Activated effector memory CD4-positive, alpha-beta T cell treated with Interleukin-2 at 50 U/mL for 16 hours (primary cell): ENCODE measurements around the gene MYH7B.

Experiments used
- DNase-seq: peaks from one replicate; pipeline ENCODE4 v3.0.0-alpha.2; 2020

Gene MYH7B

DNA sequence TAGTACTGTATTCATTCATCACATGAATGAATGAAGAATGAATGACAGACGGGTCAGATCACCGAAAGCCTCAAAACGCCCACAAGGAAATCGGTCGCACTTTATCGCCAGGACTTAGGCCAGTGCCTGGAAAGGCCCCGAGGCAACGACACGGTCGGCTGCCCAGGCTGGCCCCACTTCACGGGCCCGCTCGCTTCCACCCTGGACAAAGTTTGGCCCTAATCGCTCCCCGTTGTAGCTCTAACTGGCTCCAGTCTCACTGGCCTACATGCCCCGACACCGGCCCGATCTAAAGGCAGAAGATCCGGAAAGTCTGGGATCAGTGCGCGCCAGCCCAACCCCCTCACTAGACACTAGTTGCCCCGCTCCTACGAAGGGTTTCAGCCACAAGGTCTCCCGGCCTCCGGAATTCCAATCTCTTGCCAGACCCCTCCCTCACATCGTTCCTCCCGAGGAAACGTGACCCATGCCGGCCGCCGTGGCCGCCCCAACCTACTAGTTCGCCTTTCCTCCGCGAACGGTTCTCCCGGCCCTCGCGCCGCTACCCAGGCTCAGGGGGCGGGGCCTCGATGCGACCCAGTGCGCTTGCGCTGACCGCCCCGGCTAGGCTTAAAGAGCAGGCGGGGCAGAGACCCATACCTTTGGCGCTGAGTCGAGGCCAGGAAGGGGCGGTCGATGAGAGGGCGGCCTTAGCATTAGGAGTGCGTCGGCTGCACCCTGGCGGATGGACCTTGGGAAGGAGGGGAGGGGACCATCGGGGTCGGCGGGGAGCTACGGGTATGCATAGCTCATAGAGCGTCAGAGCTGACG lies at the start of gene MYH7B, which contains the start of gene GSS:
TSS of gene MYH7B (plus strand) at position 638 of the 810 bp plus-strand sequence. CDS start 22,138 bp downstream, outside the sequence.
TSS of gene GSS (minus strand) at position 576 of the 810 bp plus-strand sequence. CDS start 3,954 bp downstream, outside the sequence.
- peak; percentile 94 for DNase-seq

GRCh38 chr20:34907616-34908469 lies 47.8 kb upstream of the MYH7B start:
- no peak for DNase-seq

DNA sequence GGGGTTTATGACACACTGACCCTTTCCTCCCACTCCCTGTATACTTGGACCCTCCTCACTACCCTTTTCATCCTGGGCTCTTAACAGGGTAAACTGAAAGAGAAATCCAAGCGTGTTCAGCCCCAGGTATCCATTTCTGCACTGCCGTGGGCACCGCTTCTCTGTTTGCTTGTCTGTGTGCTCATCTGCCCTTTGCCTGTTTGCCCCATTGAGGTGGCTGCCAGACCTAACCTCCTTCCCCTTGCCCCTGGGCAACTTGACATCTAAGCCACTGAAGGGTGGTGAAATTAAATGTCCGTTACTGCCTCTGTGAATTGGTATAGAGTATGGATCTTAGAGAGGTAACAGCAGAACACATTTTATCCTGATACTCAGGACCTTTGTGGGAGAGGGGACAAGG lies 40.5 kb upstream of the MYH7B start:
- DNase-seq: no peak

DNA sequence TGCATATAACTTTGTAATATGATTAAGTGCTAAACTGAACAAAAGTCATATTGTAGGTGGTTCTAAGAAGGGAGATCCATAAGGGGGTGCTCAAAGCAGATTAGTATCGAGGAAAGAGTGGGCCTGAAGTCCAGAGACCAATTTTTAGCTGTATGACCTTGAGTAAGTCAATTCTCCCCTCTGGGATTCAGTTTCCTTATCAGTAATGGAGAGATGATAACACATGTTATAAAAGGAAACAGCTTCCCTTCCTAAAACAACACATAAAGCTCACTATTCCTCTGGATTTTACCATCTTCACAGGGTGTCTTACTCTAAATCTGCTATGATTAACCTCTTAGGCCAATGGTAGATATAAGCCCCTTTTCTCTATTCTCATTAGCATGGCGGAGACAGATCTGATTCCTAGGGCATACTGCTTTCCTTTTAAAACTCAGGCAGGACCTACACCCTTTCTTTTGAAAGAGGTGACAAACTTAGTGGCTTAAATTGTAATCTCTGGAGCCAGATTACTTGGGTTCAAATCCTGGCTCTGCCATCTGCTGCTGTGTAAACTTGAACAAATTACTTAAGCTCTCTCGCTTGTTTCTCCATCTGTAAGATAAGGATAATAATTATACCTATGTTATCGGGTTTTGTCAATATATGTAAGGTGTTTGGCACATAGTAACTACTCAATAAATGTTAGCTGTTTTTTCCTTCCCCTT lies 39.8 kb upstream of the MYH7B start:
- no peak for DNase-seq

DNA sequence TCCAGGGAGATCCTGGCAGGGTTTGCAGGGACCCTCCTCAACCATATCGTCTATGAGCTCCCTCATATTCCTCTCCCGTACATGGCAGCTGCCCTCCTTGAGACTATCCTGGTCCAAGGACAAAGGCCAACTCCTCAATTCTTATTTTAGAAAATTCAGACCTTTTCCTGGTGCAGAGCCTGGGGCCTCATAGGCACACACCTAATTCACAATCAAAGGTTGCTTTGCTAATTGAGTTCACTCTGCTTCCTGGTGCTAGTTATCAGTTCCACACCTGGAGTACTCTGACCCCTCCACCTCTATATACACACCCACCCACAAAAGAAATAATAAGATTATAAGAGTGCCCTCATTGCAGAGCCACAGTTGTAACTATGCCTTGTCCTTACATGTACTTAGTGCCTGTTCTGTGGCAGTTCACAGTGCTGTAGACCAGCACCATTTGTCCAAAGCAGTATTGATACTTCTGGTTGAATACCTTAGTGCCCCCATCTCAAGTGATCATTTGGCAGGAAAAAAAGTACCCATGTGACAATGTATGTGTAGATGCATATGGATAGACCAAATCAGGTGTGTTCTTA lies 38.8 kb upstream of the MYH7B start:
- DNase-seq: no peak

DNA sequence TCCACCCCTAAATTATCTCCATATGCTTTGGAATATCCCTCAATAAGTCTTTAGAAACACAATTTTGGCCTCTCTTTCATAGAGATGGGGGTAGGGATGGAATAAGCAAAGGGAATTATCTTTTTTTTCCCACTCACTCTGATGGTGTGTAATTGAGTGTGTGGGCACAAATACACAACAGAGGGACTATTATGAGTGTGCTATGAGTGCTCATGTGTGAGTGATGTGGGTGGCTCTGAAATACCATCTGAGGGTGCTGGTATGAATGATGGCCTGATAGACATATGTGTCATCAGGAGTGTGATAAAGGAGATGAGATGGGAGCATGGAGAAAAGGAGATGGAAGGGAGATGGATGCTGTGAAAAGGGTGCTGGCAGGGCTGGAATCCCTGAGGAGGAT lies 35.6 kb upstream of the MYH7B start:
- DNase-seq: no peak

DNA sequence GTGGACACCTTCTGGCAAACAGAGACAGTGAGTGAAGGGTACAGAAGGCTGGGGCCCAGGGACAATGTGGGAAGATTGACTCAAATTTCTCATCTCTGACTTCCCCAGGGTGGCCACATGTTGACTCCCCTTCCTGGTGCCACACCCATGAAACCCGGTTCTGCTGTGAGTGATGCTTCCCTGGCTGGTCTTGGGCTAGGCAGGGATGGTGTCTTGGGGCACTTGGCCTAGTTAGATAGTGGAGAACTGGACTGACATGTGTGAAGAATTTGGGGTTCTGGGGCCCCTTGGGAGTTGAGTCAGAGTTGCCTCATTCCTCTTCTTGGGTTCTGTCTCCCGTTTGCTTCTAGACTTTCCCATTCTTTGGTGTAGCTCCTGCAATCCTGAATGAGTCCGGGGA lies 34.2 kb upstream of the MYH7B start:
- no peak for DNase-seq

DNA sequence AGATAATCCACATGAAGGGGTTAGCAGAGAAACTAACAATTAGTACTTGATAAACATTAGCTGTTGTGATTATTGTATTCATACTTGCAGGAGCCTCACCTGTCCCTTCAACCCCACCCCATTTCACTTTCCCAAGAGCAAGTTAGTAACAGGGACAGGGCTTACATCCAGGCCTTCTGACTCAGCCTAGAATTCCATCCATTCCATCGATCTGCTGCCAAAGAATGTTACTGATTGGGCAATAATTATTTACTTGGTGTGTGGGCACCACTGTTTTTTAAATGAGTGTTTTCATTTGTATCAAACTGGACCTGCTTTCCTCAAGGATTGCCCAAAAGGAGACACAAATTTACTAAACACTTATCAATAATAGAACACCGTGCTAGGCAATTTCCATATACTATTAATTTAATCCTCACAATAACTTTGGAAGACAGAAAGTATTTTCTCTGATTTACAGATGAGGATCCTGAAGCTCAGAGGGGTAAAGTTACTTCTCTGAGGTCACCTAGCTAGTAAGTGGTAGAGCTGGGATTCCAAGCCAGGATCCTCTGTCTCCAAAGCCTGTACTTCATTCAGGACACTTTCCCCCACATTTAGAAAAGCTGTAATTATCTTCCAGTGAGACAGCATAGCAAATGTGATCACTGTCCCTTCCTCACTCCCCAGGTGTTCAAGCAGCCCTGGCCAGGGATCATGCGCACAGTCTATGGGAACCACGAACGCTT lies 32.9 kb upstream of the MYH7B start:
- no peak for DNase-seq

DNA sequence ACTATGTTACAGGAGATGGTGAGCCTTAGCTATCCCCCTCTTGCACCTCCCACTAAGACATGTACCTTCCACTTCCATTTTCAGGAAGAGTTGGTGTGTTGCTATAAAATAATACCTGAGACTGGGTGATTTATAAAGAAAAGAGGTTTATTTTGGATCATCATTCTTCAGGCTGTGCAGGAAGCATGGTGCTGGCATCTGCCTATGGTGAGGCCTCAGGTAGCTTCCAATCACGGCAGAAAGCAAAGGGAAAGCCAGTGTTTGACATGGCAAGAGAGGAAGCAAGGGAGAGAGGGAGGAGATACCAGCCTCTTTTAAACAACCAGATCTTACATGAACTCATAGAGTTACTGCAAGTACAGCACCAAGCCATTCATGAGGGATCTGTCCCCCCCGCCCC lies 32.3 kb upstream of the MYH7B start:
- no peak for DNase-seq

DNA sequence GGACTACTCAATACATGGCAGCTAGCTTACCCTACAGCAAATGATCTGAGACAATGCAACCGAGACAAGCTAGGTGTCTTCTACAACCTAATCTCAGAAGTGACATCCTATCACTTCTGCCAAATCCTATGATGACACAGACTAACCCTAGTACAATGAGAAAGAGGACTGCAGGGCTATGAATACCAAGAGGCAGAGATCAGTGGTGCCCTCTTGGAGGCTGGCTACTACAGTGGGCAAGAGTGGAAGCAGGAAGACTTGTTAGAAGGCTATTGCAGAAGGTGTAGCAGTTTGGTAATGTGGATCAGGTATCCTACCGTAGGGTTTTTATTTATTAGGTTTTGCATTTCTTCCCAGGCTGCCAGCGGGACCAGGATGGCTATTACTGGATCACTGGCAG lies 30.3 kb upstream of the MYH7B start:
- no peak for DNase-seq

DNA sequence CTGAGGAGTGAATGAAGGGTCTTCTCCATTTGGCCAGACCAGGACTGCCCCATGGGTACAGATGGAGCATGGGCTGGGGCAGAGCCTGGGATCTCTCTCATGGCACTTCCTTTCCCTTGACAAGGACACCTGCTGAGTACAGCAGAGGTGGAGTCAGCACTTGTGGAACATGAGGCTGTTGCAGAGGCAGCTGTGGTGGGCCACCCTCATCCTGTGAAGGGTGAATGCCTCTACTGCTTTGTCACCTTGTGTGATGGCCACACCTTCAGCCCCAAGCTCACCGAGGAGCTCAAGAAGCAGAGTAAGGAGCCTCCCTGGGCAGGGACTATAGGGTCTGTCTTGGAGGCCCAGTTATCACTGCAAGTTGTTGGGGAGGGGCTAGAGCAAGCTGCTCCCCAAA lies 29.7 kb upstream of the MYH7B start:
- no peak for DNase-seq

DNA sequence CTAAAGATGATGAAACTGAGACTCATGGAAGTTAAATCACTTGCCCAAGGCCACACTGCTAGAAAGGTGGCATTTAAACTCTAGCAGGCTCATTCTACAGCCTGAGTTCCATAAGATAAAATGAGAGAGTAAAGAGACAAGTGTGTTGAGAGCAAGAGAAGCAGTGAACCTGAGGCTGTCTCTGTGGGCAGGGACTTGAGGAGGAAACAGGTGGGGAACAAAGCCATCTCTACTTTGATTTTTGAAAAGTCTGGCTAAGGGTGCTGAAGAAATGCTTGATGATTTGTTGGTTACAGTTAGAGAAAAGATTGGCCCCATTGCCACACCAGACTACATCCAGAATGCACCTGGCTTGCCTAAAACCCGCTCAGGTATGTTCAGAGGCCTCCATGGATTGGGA lies 29.1 kb upstream of the MYH7B start:
- no peak for DNase-seq

GRCh38 chr20:34927736-34928135 lies 27.9 kb upstream of the MYH7B start:
- DNase-seq: no peak

DNA sequence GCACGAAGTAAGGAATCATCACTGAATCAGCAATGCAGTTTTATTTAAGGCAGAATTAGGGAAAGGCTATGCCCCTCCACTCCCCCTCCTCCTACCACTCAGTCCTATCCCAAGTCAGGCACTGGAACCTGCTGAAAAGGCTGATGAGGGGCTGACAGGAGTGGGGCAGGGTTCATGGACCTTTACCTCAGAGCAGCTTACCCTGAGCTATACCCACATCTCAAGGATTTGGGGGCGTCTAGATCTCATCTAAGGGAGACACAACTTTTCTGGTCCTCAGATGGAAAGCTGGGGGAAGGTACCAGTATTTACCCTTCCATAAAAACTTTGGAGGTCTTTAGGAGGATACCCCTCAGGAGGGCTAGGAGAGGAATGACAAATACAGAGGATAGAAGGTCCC lies 27.3 kb upstream of the MYH7B start:
- no peak for DNase-seq

GRCh38 chr20:34931771-34932170 lies 23.9 kb upstream of the MYH7B start:
- DNase-seq: no peak

GRCh38 chr20:34938466-34939163 lies 17.1 kb upstream of the MYH7B start:
- DNase-seq: no peak

GRCh38 chr20:34940081-34940481 lies 15.6 kb upstream of the MYH7B start:
- DNase-seq: no peak

DNA sequence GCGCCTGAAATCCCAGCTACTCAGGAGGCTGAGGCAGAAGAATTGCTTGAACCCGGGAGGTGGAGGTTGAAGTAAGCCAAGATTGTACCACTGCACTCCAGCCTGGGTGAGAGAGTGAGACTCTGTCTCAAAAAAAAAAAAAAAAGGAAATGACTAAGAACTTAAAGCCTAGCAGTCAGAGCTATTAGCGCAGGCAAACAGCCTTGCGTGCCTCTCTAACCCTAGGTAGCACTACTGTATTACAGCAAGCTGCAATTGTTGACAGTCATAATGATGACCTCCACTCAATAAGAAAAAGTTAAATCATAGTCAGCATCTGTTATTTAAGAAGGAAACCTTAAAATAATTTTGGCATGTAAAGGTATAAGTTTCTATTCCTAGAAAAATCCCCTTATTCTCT lies 14.4 kb upstream of the MYH7B start:
- no peak for DNase-seq

- no peak for DNase-seq
Observed at GRCh38 chr20:34942301-34942700, 13.4 kb upstream of the MYH7B start.

GRCh38 chr20:34943808-34944567 lies 11.7 kb upstream of the MYH7B start:
- no peak for DNase-seq
